ENCODE results near the gene TMEM158.

Gene TMEM158

GRCh38 chr3:45204136-45204535 lies 22.0 kb downstream of the TMEM158 start:
- peaks cover 31% of the 10 kb centered on the region for H3K4me1 ChIP-seq (ENCODE audit: control insufficient read depth, insufficient read depth, low read length, unreplicated experiment)
- H2AFZ ChIP-seq (ENCODE audit: low read length, unreplicated experiment) = no peak overlapping the region
- no peaks in the 10 kb centered on the region for H3K79me2 ChIP-seq (ENCODE audit: control insufficient read depth, insufficient read depth, low read length, unreplicated experiment)
- no peaks in the 10 kb centered on the region for H3K36me3 ChIP-seq (ENCODE audit: insufficient read depth, low read length)
- no peaks in the 10 kb centered on the region for H3K27me3 ChIP-seq (ENCODE audit: insufficient read depth, low read length)
- H3K4me3 ChIP-seq (ENCODE audit: low read depth, low read length) = no peak overlapping the region
- peak overlapping the region; percentile 40 for H3K27ac ChIP-seq (ENCODE audit: low read depth, low read length)

GRCh38 chr3:45199837-45200648 lies 26.0 kb downstream of the TMEM158 start:
- Histone ChIP-seq H3K4me3 (ENCODE audit: low read depth, low read length) (peak overlapping the region; percentile 26), H3K4me1 (ENCODE audit: control insufficient read depth, insufficient read depth, low read length, unreplicated experiment) (peaks cover 34% of the 10 kb centered on the region), H3K79me2 (ENCODE audit: control insufficient read depth, insufficient read depth, low read length, unreplicated experiment) (no peaks in the 10 kb centered on the region), H2AFZ (ENCODE audit: low read length, unreplicated experiment) (no peak overlapping the region), H3K36me3 (ENCODE audit: insufficient read depth, low read length) (no peaks in the 10 kb centered on the region), H3K27ac (ENCODE audit: low read depth, low read length) (peak overlapping the region; percentile 52), H3K27me3 (ENCODE audit: insufficient read depth, low read length) (no peaks in the 10 kb centered on the region)

GRCh38 chr3:45198264-45199260 lies 27.5 kb downstream of the TMEM158 start:
- Histone ChIP-seq H3K36me3 (ENCODE audit: insufficient read depth, low read length) (no peaks in the 10 kb centered on the region), H3K4me3 (ENCODE audit: low read depth, low read length) (no peak overlapping the region), H3K79me2 (ENCODE audit: control insufficient read depth, insufficient read depth, low read length, unreplicated experiment) (no peaks in the 10 kb centered on the region), H3K4me1 (ENCODE audit: control insufficient read depth, insufficient read depth, low read length, unreplicated experiment) (peaks cover 19% of the 10 kb centered on the region), H2AFZ (ENCODE audit: low read length, unreplicated experiment) (no peak overlapping the region), H3K27ac (ENCODE audit: low read depth, low read length) (no peak overlapping the region), H3K27me3 (ENCODE audit: insufficient read depth, low read length) (no peaks in the 10 kb centered on the region)

GRCh38 chr3:45194791-45195190 lies 31.3 kb downstream of the TMEM158 start:
- peaks cover 11% of the 10 kb centered on the region for H3K4me1 ChIP-seq (ENCODE audit: control insufficient read depth, insufficient read depth, low read length, unreplicated experiment)
- no peaks in the 10 kb centered on the region for H3K79me2 ChIP-seq (ENCODE audit: control insufficient read depth, insufficient read depth, low read length, unreplicated experiment)
- H3K4me3 ChIP-seq (ENCODE audit: low read depth, low read length) = no peak overlapping the region
- H3K27ac ChIP-seq (ENCODE audit: low read depth, low read length) = no peak overlapping the region
- H3K36me3 ChIP-seq (ENCODE audit: insufficient read depth, low read length) = no peaks in the 10 kb centered on the region
- H3K27me3 ChIP-seq (ENCODE audit: insufficient read depth, low read length) = no peaks in the 10 kb centered on the region
- H2AFZ ChIP-seq (ENCODE audit: low read length, unreplicated experiment) = no peak overlapping the region

GRCh38 chr3:45191924-45192417 lies 34.1 kb downstream of the TMEM158 start:
- H3K36me3 ChIP-seq (ENCODE audit: insufficient read depth, low read length) = no peaks in the 10 kb centered on the region
- no peaks in the 10 kb centered on the region for H3K79me2 ChIP-seq (ENCODE audit: control insufficient read depth, insufficient read depth, low read length, unreplicated experiment)
- H2AFZ ChIP-seq (ENCODE audit: low read length, unreplicated experiment) = no peak overlapping the region
- no peak overlapping the region for H3K27ac ChIP-seq (ENCODE audit: low read depth, low read length)
- H3K4me3 ChIP-seq (ENCODE audit: low read depth, low read length) = no peak overlapping the region
- H3K27me3 ChIP-seq (ENCODE audit: insufficient read depth, low read length) = no peaks in the 10 kb centered on the region
- no peaks in the 10 kb centered on the region for H3K4me1 ChIP-seq (ENCODE audit: control insufficient read depth, insufficient read depth, low read length, unreplicated experiment)

- H3K79me2 ChIP-seq (ENCODE audit: control insufficient read depth, insufficient read depth, low read length, unreplicated experiment) = no peaks in the 10 kb centered on the region
- H3K4me1 ChIP-seq (ENCODE audit: control insufficient read depth, insufficient read depth, low read length, unreplicated experiment) = no peaks in the 10 kb centered on the region
- H3K27me3 ChIP-seq (ENCODE audit: insufficient read depth, low read length) = no peaks in the 10 kb centered on the region
- no peak overlapping the region for H3K4me3 ChIP-seq (ENCODE audit: low read depth, low read length)
- no peak overlapping the region for H2AFZ ChIP-seq (ENCODE audit: low read length, unreplicated experiment)
- H3K27ac ChIP-seq (ENCODE audit: low read depth, low read length) = no peak overlapping the region
- no peaks in the 10 kb centered on the region for H3K36me3 ChIP-seq (ENCODE audit: insufficient read depth, low read length)
These were observed 34.7 kb downstream of the TMEM158 start for GRCh38 chr3:45191424-45191823.

GRCh38 chr3:45188719-45189659 lies 37.1 kb downstream of the TMEM158 start:
- Histone ChIP-seq H3K27ac (ENCODE audit: low read depth, low read length) (no peak overlapping the region), H3K4me1 (ENCODE audit: control insufficient read depth, insufficient read depth, low read length, unreplicated experiment) (peaks cover under 1% of the 10 kb centered on the region), H3K27me3 (ENCODE audit: insufficient read depth, low read length) (no peaks in the 10 kb centered on the region), H3K4me3 (ENCODE audit: low read depth, low read length) (no peak overlapping the region), H2AFZ (ENCODE audit: low read length, unreplicated experiment) (no peak overlapping the region), H3K36me3 (ENCODE audit: insufficient read depth, low read length) (no peaks in the 10 kb centered on the region), H3K79me2 (ENCODE audit: control insufficient read depth, insufficient read depth, low read length, unreplicated experiment) (no peaks in the 10 kb centered on the region)

- no peak overlapping the region for H2AFZ ChIP-seq (ENCODE audit: low read length, unreplicated experiment)
These were observed 38.4 kb downstream of the TMEM158 start for GRCh38 chr3:45187694-45188141.

GRCh38 chr3:45186871-45187270 lies 39.2 kb downstream of the TMEM158 start:
- Histone ChIP-seq H3K4me3 (ENCODE audit: low read depth, low read length) (no peak overlapping the region), H3K4me1 (ENCODE audit: control insufficient read depth, insufficient read depth, low read length, unreplicated experiment) (peaks cover 14% of the 10 kb centered on the region), H3K79me2 (ENCODE audit: control insufficient read depth, insufficient read depth, low read length, unreplicated experiment) (no peaks in the 10 kb centered on the region), H2AFZ (ENCODE audit: low read length, unreplicated experiment) (no peak overlapping the region), H3K27me3 (ENCODE audit: insufficient read depth, low read length) (no peaks in the 10 kb centered on the region), H3K36me3 (ENCODE audit: insufficient read depth, low read length) (no peaks in the 10 kb centered on the region), H3K27ac (ENCODE audit: low read depth, low read length) (no peak overlapping the region)

More at GRCh38 chr3:45187694-45188141, 38.4 kb downstream of the TMEM158 start:
- H3K79me2 ChIP-seq (ENCODE audit: control insufficient read depth, insufficient read depth, low read length, unreplicated experiment) = no peaks in the 10 kb centered on the region
- H3K4me1 ChIP-seq (ENCODE audit: control insufficient read depth, insufficient read depth, low read length, unreplicated experiment) = peaks cover 13% of the 10 kb centered on the region
- H3K27me3 ChIP-seq (ENCODE audit: insufficient read depth, low read length) = no peaks in the 10 kb centered on the region
- H3K27ac ChIP-seq (ENCODE audit: low read depth, low read length) = no peak overlapping the region
- no peaks in the 10 kb centered on the region for H3K36me3 ChIP-seq (ENCODE audit: insufficient read depth, low read length)
- H3K4me3 ChIP-seq (ENCODE audit: low read depth, low read length) = no peak overlapping the region

GRCh38 chr3:45185461-45185860 lies 40.6 kb downstream of the TMEM158 start:
- H2AFZ ChIP-seq (ENCODE audit: low read length, unreplicated experiment) = no peak overlapping the region
- no peaks in the 10 kb centered on the region for H3K36me3 ChIP-seq (ENCODE audit: insufficient read depth, low read length)
- H3K27ac ChIP-seq (ENCODE audit: low read depth, low read length) = no peak overlapping the region
- H3K4me3 ChIP-seq (ENCODE audit: low read depth, low read length) = no peak overlapping the region
- no peaks in the 10 kb centered on the region for H3K27me3 ChIP-seq (ENCODE audit: insufficient read depth, low read length)
- H3K79me2 ChIP-seq (ENCODE audit: control insufficient read depth, insufficient read depth, low read length, unreplicated experiment) = no peaks in the 10 kb centered on the region
- peaks cover 17% of the 10 kb centered on the region for H3K4me1 ChIP-seq (ENCODE audit: control insufficient read depth, insufficient read depth, low read length, unreplicated experiment)

All from ACC112 (cell line).